GM19099 (cell line): ENCODE results near the gene C19orf38.

Source experiments
- POLR2A ChIP-seq: IDR thresholded peaks from 3 replicates; pipeline ENCODE4 v1.6.1; 2011; ENCODE audit warnings: low read depth; ENCODE audit not compliant: insufficient read length; ENCODE audit errors: extremely low read depth

Gene C19orf38

GRCh38 chr19:10831987-10832938, 16.0 kb upstream of the C19orf38 start:
- no peak for TF ChIP-seq POLR2A

DNA sequence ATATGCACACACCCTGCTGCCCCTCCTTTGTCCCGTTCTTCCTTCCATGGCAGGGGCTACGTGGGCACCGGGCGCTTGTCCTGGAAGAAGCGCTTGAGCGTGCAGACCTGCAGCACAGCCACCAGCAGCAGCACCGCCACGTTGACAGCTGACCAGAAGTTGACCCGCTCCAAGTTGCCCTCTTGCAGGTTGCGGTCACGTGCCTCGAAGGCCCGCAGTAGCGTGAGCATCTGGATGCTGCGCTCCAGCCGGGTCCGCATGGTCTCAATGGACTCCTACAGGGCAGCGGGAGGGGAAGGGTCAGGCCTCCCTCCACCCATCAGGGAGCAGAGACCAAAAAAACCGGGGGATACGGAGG, 15.3 kb upstream of the C19orf38 start:
- no peak for TF ChIP-seq POLR2A

GRCh38 chr19:10835089-10835753, 13.0 kb upstream of the C19orf38 start:
- TF ChIP-seq POLR2A: no peak

DNA sequence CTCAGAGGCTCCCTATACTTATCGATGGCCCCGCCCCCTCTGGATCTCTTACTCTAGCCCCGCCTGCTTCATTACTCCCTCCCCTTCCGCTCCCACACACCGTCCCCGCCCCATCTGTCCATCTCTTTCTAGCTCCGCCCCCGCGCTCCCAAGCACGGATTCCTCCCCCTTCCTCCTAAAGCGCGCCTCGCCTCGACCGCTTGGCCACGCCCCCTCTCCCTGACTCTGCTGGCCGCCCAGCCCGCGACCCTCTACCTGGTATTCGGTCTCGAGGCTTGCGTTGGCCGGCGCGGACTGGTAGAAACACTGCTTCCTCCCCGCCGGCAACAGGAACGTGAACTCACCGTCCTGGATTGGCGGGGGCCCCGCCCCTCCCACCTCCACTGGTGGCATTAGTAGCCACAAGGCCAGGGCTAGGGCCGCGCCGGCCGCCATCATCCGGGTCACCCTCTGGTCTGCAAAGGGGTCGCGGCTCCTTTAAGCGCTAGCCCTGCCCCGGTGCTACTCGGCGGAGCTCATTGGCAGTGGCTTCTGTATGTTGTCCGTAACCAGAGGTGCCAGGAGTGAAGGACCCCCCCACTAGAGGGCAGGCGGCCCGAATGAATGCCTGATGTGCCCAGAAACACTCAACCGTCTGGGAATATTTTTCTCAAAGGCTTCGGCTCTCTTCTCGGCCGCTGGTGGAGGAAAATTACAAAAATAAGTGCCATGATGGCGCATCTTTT, 12.3 kb upstream of the C19orf38 start, which contains the start of gene TMED1:
TSS of gene TMED1 (minus strand) at position 459 of the 725 bp plus-strand sequence. CDS start at position 438, 21 bp downstream.
- peak; percentile 57 for TF ChIP-seq POLR2A

DNA sequence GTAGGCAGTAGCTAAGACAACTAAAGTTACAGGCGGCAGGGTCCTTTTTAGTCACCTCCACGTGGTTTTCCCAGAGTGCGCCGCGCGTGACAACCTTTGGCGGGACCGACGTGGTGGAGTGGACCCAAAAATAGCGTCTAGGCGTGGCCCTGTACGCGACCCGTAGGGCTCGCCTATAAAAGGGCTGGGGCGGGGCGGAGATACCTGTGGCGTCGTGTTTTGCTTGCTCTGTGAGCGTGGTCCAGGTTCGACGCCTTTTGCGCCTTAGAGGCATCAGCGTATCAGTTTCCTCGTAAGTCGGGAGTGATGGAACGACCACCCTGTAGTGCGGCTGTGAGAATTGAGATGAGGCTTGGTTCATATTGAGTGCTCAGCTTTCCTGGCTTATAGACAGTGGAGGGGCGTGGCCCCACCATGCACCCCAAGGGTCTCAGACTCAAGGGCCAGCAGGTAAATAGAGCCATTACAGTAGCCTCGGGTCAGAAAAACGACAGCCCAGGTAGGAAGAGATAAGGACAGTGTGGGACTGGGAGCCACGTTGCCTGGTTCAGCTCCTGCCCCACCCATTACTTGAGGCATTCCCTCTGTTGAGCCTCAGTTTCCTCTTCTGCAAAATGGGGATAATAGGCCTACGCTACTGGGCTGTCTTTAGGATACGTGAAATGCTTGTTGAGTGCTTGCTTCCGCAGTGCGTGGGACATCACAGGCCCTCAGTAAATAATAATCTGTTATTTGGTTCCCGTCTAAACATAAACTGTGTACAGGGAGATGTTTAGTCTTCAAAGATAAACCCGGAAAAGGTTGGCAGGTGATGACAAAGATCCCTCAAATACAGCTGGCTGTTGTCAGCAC, 11.5 kb upstream of the C19orf38 start:
- TF ChIP-seq POLR2A: no peak

GRCh38 chr19:10838377-10838776, 9.8 kb upstream of the C19orf38 start:
- no peak for TF ChIP-seq POLR2A

GRCh38 chr19:10839114-10840050, 8.8 kb upstream of the C19orf38 start:
- no peak for TF ChIP-seq POLR2A

- TF ChIP-seq POLR2A: no peak
These were observed 5.4 kb upstream of the C19orf38 start for GRCh38 chr19:10842788-10843187.

DNA sequence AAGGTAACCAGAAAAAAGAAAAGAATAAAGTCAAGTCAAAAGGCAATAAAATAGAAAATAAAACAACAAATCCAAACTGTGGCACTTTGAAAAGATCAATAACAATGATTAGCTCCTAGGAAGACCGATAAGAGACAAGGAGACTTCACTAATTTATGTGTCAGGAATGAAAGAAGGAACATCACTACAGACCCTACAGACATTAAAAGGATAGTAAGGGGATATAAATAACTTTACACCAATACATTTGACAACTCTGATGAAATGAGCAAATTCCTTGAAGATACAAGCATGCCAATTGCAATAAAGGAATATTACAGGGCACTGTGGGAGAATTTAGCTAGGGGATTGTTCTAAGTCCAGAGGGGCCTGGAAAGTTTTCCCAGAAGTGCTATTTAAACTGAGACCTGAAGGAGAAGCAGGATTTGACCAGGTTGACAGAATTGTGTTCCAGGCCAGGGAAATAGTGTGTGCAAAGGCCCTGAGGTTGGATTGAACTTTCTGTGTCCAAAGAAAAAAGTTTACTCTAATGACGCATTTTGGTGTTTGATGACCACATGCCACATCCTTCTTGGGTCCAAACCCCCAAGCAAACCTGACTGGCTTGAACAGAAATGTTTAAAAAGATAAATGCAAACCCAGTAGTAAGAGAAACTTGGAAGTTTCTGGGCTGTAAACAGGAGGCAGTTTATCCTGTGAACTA, 1.6 kb upstream of the C19orf38 start:
- no peak for TF ChIP-seq POLR2A

DNA sequence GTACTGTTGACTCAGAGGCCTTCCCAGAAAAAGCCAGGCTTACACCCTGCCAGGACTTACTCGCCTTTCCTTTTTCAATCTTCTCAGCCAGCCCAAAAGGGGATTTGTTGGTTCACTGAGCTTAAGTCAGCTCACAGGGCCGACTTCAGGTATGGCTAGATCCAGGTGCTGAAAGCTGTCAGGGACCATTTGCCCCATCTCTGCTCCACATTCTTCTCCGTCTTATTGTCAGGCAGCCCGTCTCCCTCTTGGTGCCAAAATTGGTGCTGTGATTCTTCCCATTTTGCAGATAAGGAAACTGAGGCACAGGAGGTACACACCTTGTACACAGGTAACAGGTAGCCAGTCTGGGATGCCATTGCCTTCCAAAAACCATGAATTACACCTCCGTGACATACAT, 2.4 kb downstream of the C19orf38 start:
- TF ChIP-seq POLR2A: no peak

DNA sequence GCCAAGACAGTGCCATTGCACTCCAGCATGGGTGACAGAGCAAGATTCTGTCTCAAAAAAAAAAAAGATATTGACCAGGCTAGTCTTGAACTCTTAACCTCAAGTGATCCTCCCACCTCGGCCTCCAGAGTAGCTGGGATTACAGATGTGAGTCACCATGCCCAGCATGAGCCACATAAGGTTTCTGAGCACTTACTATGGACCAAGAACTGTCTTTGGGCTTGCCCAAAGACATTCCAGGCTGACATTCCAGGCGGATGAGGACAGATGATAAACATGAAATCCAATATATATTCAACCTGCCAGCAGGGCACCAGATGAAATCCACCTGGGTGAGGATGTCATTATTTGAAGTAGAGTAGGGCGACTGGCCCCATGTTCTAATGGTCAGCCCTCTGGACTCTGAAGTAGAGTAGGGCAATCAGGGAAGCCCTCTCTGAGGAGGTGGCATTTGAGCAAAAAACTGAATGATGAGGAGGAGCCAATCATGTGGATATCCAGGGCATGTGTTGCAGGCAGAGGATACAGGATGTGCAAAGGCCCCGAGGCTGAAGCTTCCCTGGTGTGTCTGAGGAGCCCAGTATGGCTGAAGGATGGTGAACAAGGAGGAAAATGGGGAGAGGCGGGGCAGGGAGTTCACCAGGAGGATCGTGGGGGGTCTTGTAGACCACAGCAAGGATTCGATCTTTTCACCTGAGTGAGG, 4.0 kb downstream of the C19orf38 start:
- no peak for TF ChIP-seq POLR2A

GRCh38 chr19:10852941-10853340, 4.7 kb downstream of the C19orf38 start:
- TF ChIP-seq POLR2A: no peak
